A673 (cell line): ENCODE results near the gene ATOSA. TPM values are rescaled to one million over a fixed set of nuclear protein-coding genes. Genes with fewer than 3 reads are reported as not detected.

ENCODE experiments used
- BruUV-seq: library from RNA; stranded (reverse); fragments of 400-500 nt; replicated peaks from 2 replicates; lab custom pipeline; 2021; lab: Mats Ljungman, UMichigan
- CTCF ChIA-PET: fragments of 300-600 bp; sonication (Branson Sonifier 250); formaldehyde crosslinking; loops from one replicate; lab custom pipeline; 2022; ENCODE audit warnings: antibody characterized with exemption; lab: Charles Lee
- POLR2A ChIA-PET: fragments of 300-600 bp; sonication (Branson Sonifier 250); formaldehyde crosslinking; loops from one replicate; lab custom pipeline; 2022; ENCODE audit warnings: antibody characterized with exemption; ENCODE audit not compliant: low non-redundant PET; lab: Charles Lee
- DNase-seq: peaks from one replicate; pipeline ENCODE4 v3.0.0-alpha.2; 2015; ENCODE audit warnings: low spot score
- H3K27ac ChIP-seq: fragments of 200-600 bp; sonication (generic); 2 replicates; pipeline ENCODE4 v1.5.1; 2016; ENCODE audit warnings: mixed run types, low read depth, mild to moderate bottlenecking, mixed read lengths, antibody characterized with exemption, low read length; ENCODE audit not compliant: poor library complexity, severe bottlenecking
- H3K27me3 ChIP-seq: fragments of 200-600 bp; sonication (generic); replicated peaks from 2 replicates; pipeline ENCODE4 v1.6.1; 2017; ENCODE audit warnings: mixed run types, low read depth, mild to moderate bottlenecking, mixed read lengths, antibody characterized with exemption, low read length; ENCODE audit not compliant: insufficient read depth, poor library complexity
- H3K36me3 ChIP-seq: fragments of 200-600 bp; sonication (generic); 2 replicates; pipeline ENCODE4 v1.6.1; 2016; ENCODE audit warnings: mixed run types, mild to moderate bottlenecking, mixed read lengths, antibody characterized with exemption, low read length; ENCODE audit not compliant: insufficient read depth, poor library complexity, severe bottlenecking
- H3K4me1 ChIP-seq: fragments of 200-600 bp; sonication (generic); 2 replicates; pipeline ENCODE4 v1.6.1; 2017; ENCODE audit warnings: mixed run types, mild to moderate bottlenecking, mixed read lengths, antibody characterized with exemption, low read length; ENCODE audit not compliant: insufficient read depth, poor library complexity, severe bottlenecking
- H3K4me3 ChIP-seq: fragments of 200-600 bp; sonication (generic); 2 replicates; pipeline ENCODE4 v1.5.1; 2016; ENCODE audit warnings: low read depth, mixed run types, mild to moderate bottlenecking, mixed read lengths, low read length; ENCODE audit not compliant: poor library complexity, severe bottlenecking
- H3K9me3 ChIP-seq: fragments of 200-600 bp; sonication (generic); 2 replicates; pipeline ENCODE4 v1.6.1; 2016; ENCODE audit warnings: mixed run types, low read depth, mild to moderate bottlenecking, mixed read lengths, antibody characterized with exemption, low read length; ENCODE audit not compliant: poor library complexity, severe bottlenecking
- EZH2 ChIP-seq: fragments of 200-600 bp; sonication (generic); IDR thresholded peaks from 2 replicates; pipeline ENCODE4 v1.6.1; 2017; ENCODE audit warnings: borderline replicate concordance, low read depth, mild to moderate bottlenecking, mixed read lengths, antibody characterized with exemption, low read length; ENCODE audit not compliant: poor library complexity, severe bottlenecking
- intact Hi-C: fragments of 100-400 bp; cut with micrococcal nuclease; formaldehyde crosslinking; loops from one replicate; pipeline ENCODE4 v1.10.0; 2022; ENCODE audit not compliant: unreplicated experiment
- total RNA-seq: library from RNA; stranded (reverse); gene quantifications from 2 replicates; pipeline ENCODE4 v1.2.3, GENCODE V29; 2021
- TF ChIP-seq, protein P1 (sequence below): fragments of 300-800, 200-600 bp; sonication (generic); conservative IDR thresholded peaks from 2 replicates; pipeline ENCODE4 v1.5.1; 2017; ENCODE audit warnings: low read depth, mild to moderate bottlenecking, antibody characterized with exemption, low read length, moderate library complexity, mixed read lengths

ATOSA gene
- total RNA-seq, 1 experiment from 2014 or later = 5.3 TPM

DNA sequence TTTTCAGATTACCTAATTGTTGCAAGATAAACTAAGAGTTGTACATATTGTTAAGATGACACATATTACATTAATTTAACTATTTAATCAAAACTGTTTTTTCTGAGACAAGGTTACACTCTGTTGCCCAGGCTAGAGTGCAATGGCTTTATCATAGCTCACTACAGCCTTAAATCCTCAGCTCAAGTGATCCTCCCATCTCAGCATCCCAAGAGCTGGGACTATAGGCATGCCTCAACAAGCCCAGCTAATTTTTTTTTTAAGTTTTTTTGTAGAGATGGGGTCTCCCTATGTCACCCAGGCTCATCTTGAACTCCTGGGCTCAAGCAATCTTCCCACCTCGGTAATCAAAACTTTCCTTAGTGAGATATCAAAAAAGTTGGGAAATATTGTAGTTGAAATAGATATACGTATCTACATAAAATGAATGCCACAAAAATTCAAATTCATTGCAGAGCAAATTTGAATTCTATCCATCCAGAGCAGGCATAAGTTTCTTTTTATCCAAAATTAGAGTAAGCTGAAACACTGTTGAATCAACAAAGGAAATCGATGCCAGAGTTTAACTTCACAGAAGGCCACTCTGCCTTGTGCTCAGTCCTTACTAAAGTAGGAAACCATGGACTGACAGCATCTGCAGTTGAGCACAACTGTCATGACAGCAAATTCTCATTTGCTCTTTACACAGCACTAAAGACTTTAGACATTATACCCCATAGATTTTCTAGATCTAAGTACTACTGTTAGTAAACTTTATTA lies 15.5 kb downstream of the ATOSA start:
- CTCF ChIA-PET = no interaction called here
- POLR2A ChIA-PET = no interaction called here
- H3K4me1 ChIP-seq = no peaks in the 10 kb centered on the region
- intact Hi-C loops = no loop called here
- TF ChIP-seq EZH2 = no peak
- H3K27ac ChIP-seq = no peak overlapping the region
- H3K4me3 ChIP-seq = no peak overlapping the region
- no peaks in the 10 kb centered on the region for H3K27me3 ChIP-seq
- H3K36me3 ChIP-seq = no peaks in the 10 kb centered on the region
- BruUV-seq = no TSS peak
- no peaks in the 10 kb centered on the region for H3K9me3 ChIP-seq
- no peak for DNase-seq

DNA sequence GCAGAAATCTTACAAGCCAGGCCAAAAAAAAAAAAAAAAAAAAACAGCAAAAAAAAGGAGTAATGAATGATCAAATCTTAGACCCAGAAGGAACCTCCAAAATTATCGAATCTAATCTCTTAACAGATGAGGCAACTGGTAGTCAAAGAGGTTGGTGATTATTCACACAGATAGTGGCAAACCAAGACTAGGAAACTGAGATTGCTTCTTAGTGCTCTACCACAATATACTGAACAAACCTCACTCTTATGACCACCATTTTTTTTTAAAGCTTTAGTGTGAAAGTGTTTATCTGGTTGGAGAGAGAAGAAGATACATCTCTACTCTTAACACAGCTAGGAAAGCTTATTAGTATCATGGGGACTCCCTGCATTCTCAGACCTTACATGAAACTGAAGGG lies 17.3 kb downstream of the ATOSA start:
- intact Hi-C loops = no loop called here
- BruUV-seq = no TSS peak
- ChIA-PET CTCF (no interaction called here), POLR2A (no interaction called here)
- Histone ChIP-seq H3K4me3 (no peak overlapping the region), H3K9me3 (no peaks in the 10 kb centered on the region), H3K27ac (no peak overlapping the region), H3K27me3 (no peaks in the 10 kb centered on the region), H3K36me3 (no peaks in the 10 kb centered on the region), H3K4me1 (no peaks in the 10 kb centered on the region)
- TF ChIP-seq, protein P1, sequence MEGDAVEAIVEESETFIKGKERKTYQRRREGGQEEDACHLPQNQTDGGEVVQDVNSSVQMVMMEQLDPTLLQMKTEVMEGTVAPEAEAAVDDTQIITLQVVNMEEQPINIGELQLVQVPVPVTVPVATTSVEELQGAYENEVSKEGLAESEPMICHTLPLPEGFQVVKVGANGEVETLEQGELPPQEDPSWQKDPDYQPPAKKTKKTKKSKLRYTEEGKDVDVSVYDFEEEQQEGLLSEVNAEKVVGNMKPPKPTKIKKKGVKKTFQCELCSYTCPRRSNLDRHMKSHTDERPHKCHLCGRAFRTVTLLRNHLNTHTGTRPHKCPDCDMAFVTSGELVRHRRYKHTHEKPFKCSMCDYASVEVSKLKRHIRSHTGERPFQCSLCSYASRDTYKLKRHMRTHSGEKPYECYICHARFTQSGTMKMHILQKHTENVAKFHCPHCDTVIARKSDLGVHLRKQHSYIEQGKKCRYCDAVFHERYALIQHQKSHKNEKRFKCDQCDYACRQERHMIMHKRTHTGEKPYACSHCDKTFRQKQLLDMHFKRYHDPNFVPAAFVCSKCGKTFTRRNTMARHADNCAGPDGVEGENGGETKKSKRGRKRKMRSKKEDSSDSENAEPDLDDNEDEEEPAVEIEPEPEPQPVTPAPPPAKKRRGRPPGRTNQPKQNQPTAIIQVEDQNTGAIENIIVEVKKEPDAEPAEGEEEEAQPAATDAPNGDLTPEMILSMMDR = no peak
- no peak for TF ChIP-seq EZH2
- DNase-seq = no peak

DNA sequence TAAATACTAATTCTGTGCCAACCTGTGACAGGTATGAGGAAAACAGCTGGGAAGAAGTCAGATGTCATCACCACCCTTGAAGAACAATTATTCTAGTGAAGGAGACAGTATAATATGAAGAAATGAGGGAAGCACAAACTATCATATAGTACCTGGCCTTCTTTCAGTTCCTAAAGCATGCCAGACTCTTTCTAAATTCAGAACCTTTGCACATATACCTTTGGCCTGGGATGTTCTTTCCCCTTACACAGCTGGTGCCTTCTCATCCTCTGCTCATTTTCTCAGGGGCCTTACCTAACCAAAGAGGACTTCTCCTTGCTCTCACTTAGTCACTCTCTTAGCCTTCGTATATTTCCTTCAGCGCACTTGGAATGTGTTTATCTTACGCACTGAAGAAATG lies 19.0 kb downstream of the ATOSA start:
- Histone ChIP-seq H3K4me1 (no peaks in the 10 kb centered on the region), H3K36me3 (no peaks in the 10 kb centered on the region), H3K27me3 (no peaks in the 10 kb centered on the region), H3K4me3 (no peak overlapping the region), H3K27ac (no peak overlapping the region), H3K9me3 (no peaks in the 10 kb centered on the region)
- POLR2A ChIA-PET = no interaction called here
- CTCF ChIA-PET = no interaction called here
- no TSS peak for BruUV-seq
- DNase-seq = no peak
- TF ChIP-seq, protein P1 = no peak
- no peak for TF ChIP-seq EZH2
- intact Hi-C loops = no loop called here
